Thyroid gland (tissue), 4 donors: ENCODE results near the gene F2R.

Experiments used
- CTCF ChIP-seq, 6 experiments: fragments of 200-600 bp in 3 of 6; fragments of 450-650 bp in 3 of 6; sonication (generic) in 3 of 6; IDR thresholded peaks; one replicate each; pipeline ENCODE4 v1.5.1; 2016 to 2019; ENCODE audit warnings: antibody characterized with exemption in 6 of 6, mild to moderate bottlenecking in 2 of 6, inconsistent platforms in 1 of 6, moderate library complexity in 1 of 6
- POLR2A ChIP-seq, 2 donors: fragments of 450-650 bp; IDR thresholded peaks; one replicate each; pipeline ENCODE4 v1.6.1; 2017; ENCODE audit warnings: antibody characterized with exemption in 2 of 2, mild to moderate bottlenecking in 2 of 2, moderate library complexity in 1 of 2

- peak in 5 of 6 experiments; percentile 14 to 68 (median 32) for TF ChIP-seq CTCF (IDR thresholded peaks at IDR 0.05)
- TF ChIP-seq POLR2A (IDR thresholded peaks at IDR 0.05): no peak
These were observed at the start of gene F2R for GRCh38 chr5:76715736-76716455.
